NB4 (cell line): ENCODE data around the gene TEC.

ENCODE experiments used
- CTCF ChIP-seq: IDR thresholded peaks from one replicate; pipeline ENCODE4 v1.5.1; 2012; ENCODE audit warnings: low read depth, low read length
- POLR2A ChIP-seq: IDR thresholded peaks from 2 replicates; pipeline ENCODE4 v1.6.1; 2011; ENCODE audit warnings: mild to moderate bottlenecking; ENCODE audit not compliant: insufficient read length; ENCODE audit errors: extremely low read depth

GRCh38 chr4:48133669-48134068, 136.0 kb downstream of the TEC start:
- no peak for TF ChIP-seq CTCF
- no peak for TF ChIP-seq POLR2A
